Subcutaneous adipose tissue (tissue), 4 donors: ENCODE results near the gene FLRT1. TPM values are rescaled to one million over a fixed set of nuclear protein-coding genes. Genes with fewer than 3 reads are reported as not detected.

Source experiments
- total RNA-seq, 4 donors: library from RNA; depleted of rRNA; stranded (reverse); fragments of >200 nt; gene quantifications; one replicate each; pipeline ENCODE4 v1.1.0, GENCODE V29; 2016
- TF ChIP-seq, protein P1 (sequence below): fragments of 450-650 bp; IDR thresholded peaks from one replicate; pipeline ENCODE4 v1.5.1; 2016; ENCODE audit warnings: low read depth, mild to moderate bottlenecking, control low read depth, antibody characterized with exemption, moderate library complexity

Gene FLRT1
- total RNA-seq, 4 donors from 2014 or later: 0.22 TPM; not detected in 3

DNA sequence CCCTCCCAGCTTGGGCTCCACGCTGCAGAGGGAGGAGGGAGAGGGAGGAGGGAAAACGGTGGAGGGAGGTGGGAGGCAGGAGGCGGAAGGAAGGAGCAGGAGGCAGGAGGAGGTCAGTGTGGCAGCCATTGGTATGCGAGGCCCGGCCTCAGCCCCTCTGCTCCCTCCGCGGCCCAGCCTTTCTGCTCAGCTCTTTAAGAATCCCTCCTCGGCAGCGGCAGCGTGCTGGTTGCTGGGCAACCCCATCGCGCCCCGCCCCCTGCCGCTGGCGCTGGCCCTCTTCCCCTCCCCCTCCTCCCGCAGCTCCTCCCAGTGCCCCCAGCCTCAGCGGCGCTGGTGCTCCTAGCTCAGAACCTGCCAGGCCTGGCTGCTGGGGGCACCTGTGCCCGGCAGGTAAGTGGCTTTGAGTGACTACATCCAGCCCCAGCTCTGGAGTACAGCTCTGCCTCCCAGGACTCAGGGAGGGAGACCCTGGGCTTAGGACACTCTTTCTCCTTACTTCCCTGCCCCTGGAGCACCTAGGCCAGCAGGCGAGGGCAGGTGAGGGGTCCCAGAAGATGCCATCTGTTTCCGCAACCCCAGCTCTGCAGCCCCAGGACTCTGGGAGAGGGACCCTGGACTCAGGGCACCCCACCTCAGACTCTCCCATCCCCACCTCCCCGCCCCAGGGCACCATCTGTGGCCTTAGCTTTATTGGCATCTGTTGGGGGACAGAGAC, 7.2 kb upstream of the FLRT1 start:
- TF ChIP-seq, protein P1, sequence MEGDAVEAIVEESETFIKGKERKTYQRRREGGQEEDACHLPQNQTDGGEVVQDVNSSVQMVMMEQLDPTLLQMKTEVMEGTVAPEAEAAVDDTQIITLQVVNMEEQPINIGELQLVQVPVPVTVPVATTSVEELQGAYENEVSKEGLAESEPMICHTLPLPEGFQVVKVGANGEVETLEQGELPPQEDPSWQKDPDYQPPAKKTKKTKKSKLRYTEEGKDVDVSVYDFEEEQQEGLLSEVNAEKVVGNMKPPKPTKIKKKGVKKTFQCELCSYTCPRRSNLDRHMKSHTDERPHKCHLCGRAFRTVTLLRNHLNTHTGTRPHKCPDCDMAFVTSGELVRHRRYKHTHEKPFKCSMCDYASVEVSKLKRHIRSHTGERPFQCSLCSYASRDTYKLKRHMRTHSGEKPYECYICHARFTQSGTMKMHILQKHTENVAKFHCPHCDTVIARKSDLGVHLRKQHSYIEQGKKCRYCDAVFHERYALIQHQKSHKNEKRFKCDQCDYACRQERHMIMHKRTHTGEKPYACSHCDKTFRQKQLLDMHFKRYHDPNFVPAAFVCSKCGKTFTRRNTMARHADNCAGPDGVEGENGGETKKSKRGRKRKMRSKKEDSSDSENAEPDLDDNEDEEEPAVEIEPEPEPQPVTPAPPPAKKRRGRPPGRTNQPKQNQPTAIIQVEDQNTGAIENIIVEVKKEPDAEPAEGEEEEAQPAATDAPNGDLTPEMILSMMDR: no peak

DNA sequence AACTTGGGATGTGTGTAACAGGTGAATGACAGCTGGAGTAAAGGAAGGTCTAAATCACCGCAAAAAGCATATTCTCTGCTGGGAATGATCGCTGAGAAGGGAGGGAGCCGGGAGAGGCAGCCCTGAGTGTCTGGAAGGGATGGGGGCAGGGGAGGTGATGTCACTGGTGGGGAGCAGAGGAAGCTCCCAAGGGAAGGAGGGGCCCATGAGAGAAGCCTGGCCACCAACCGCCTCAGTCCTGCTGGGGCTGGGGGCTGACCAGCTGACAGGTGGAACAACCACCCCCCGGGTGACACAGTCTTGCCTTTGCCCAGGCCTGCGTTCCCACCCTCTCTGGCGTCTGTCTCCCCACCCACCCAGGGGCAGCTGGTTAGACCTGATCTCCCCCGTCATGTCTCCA, 6.0 kb upstream of the FLRT1 start:
- TF ChIP-seq, protein P1: no peak

DNA sequence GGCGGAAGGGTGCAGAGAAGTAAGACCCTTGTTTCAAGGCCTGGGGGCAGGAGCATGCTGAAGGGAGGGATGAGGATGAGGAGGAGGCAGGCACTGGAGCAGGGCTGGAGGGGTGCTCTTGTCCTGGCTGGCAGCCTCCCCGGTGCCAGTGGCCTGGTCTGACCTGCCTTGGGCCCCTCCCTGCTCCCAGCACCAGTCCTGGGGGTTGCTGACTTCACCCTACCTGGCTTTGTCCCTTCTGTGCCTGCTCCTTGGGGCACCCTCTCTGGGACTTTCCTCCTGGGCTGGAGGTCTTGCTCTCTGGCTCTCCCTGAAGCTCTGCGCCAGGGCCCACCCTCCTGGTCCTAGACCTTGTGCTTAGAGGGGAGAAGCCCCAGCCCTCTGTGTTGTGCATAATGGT, 4.7 kb upstream of the FLRT1 start:
- TF ChIP-seq, protein P1: no peak

DNA sequence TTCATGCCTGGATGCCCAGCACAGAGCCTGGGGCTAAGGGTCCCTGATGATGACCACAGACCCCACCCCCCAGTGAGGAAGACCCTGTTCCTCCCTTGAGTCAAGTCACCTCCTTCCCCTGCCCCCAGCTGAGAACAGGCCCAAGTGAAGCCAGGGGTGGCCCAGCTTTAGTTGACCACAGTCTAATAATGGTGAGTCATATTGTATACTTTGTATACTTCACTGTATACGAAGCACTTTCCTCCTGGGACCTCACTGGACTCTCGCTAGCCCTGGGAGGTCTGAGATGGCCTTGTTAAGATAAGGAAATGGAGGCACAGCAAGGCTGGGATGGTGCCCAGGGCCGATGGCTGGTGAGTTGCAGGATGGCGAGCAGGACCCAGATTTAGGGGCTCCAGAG, 3.7 kb upstream of the FLRT1 start:
- TF ChIP-seq, protein P1: no peak

DNA sequence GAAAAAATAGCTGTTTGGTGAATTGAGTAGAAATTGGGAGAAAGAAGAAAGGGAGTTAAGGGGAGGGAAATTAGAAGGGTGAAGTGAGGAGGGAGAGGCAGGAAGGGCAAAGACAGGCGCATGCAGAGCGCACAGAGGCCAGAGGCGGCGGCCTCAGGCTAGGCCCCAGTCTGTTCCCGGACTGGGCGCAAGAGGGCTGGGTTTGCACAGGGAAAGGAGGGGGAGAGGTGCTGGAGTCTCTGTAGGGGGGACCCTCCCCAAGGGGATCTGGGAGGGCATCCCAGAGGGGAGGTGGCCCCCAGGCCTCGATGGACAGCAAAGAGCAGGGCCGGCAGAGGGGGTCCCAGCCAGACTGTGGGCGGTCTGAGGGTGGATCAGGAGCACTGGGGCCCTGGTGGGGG, 1.3 kb upstream of the FLRT1 start:
- TF ChIP-seq, protein P1: no peak

DNA sequence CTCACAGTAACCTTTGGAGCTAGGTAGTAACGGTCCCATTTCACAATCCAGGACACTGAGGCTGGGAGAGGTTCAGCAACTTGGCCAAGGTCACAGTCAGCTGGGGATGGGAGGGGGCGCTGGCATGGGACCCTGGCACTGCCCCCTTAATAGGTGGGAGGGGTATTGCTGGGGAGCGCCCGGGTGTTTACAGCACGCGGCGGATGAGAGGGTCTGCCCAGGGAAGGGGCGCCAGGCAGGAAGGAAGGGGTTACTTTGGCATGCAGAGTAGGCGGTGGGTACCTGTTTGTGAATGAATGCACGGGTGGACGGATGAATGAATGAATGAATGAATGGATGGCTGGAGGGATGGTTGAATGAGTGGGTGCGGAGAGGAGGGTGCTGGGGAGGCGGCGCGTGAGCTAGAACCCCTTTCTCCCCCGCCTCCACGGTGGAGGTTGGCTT, 628 bp upstream of the FLRT1 start:
- TF ChIP-seq, protein P1: no peak

DNA sequence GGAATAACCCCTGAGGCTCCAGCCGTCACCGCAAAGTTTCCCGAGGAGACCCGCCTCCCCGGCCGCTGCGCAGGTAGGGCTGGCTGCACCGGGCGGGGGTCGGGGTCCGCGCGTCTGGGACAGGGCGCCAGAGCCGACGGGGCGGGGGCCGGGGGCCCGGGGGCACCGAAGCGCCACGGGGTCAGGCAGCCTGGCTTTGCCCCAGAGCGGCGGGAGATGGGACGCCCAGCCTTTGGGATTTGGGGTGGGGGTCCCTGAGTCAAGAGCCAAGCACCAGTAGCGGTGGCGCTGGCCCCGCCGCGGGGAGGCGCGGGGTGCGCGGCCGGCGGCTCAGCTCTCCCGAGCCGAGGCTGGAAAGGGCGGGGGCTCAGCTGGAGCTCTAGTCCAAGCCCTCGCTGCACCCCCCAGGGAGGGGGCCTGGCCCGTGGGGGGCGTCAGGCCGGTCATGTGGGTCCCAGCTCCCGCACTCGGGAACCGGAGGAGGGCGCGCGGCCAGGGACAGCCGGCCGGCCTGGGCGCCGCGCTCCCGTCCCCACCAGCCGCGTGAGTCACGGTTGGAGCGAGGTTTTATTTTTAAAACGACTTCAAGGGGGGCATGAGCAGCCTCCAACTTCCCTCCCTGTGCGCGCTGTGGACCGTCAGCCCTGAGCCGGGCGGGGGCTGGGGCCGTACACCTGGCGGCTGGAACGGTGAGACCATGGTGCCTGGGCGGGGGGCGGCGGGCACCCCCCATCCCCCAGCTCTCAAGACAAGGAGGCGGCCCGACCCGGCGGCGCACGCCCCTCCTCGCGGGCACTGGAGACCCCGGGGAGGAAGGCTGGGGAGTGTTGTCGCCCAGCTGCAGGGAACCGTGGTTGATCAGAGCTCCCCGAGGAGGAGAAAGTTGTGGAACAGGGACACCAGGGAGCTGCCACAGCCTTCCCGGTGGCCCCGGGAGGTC, 626 bp downstream of the FLRT1 start:
- TF ChIP-seq, protein P1: no peak
